PFSK-1 (cell line): ENCODE measurements around the gene RPS19BP1.

ENCODE experiments used
- FOXP2 ChIP-seq: optimal IDR thresholded peaks from 2 replicates; pipeline ENCODE3; 2011; ENCODE audit warnings: borderline replicate concordance, control low read depth, inconsistent platforms; ENCODE audit not compliant: insufficient read depth; ENCODE audit errors: extremely low read length, extremely low read depth
- POLR2AphosphoS5 ChIP-seq: IDR thresholded peaks from 2 replicates; pipeline ENCODE4 v1.6.1; 2012; ENCODE audit warnings: low read depth, mild to moderate bottlenecking, control low read depth, low read length, moderate library complexity
- SIN3A ChIP-seq: IDR thresholded peaks from 2 replicates; pipeline ENCODE4 v1.6.1; 2012; ENCODE audit warnings: mild to moderate bottlenecking, low read length, moderate library complexity, borderline replicate concordance; ENCODE audit not compliant: insufficient read depth
- TAF1 ChIP-seq: IDR thresholded peaks from 2 replicates; pipeline ENCODE4 v1.6.1; 2012; ENCODE audit warnings: low read length, control low read depth, borderline replicate concordance; ENCODE audit not compliant: insufficient read depth
- TF ChIP-seq, protein P1 (sequence below), 2 experiments: IDR thresholded peaks; 2 replicates each; pipeline versions ENCODE4 v1.6.1 to v1.8.0; 2011 to 2012; ENCODE audit warnings: low read depth in 2 of 2, low read length in 2 of 2, control low read depth in 1 of 2, inconsistent platforms in 1 of 2, mild to moderate bottlenecking in 1 of 2, moderate library complexity in 1 of 2; ENCODE audit not compliant: insufficient read depth in 1 of 2

Gene RPS19BP1

DNA sequence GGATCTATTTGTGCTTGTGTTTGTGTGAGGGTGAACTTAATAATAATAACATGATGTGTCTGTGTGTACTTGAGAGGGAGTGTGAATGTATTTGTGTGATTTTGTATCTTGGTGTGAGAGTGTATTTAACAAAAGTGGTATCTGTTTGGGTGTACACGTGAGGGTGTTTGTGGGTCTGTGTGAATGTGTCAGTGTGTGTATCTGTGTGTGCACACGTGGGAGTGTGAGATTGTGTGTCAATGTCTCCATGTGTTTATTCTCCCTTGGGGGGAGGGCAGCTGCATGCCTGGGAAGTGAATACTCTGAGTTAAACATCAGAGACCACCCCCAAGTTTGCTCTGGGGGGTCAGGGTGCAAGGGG lies 15.0 kb upstream of the RPS19BP1 start:
- TF ChIP-seq SIN3A = no peak
- TF ChIP-seq, protein P1, sequence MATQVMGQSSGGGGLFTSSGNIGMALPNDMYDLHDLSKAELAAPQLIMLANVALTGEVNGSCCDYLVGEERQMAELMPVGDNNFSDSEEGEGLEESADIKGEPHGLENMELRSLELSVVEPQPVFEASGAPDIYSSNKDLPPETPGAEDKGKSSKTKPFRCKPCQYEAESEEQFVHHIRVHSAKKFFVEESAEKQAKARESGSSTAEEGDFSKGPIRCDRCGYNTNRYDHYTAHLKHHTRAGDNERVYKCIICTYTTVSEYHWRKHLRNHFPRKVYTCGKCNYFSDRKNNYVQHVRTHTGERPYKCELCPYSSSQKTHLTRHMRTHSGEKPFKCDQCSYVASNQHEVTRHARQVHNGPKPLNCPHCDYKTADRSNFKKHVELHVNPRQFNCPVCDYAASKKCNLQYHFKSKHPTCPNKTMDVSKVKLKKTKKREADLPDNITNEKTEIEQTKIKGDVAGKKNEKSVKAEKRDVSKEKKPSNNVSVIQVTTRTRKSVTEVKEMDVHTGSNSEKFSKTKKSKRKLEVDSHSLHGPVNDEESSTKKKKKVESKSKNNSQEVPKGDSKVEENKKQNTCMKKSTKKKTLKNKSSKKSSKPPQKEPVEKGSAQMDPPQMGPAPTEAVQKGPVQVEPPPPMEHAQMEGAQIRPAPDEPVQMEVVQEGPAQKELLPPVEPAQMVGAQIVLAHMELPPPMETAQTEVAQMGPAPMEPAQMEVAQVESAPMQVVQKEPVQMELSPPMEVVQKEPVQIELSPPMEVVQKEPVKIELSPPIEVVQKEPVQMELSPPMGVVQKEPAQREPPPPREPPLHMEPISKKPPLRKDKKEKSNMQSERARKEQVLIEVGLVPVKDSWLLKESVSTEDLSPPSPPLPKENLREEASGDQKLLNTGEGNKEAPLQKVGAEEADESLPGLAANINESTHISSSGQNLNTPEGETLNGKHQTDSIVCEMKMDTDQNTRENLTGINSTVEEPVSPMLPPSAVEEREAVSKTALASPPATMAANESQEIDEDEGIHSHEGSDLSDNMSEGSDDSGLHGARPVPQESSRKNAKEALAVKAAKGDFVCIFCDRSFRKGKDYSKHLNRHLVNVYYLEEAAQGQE (IDR thresholded peaks at IDR 0.05; ENCODE audit: insufficient read depth in 1 of 2, low read depth in 2 of 2, low read length in 2 of 2) = no peak
- no peak for TF ChIP-seq POLR2AphosphoS5
- no peak for TF ChIP-seq TAF1
- no peak for TF ChIP-seq FOXP2

DNA sequence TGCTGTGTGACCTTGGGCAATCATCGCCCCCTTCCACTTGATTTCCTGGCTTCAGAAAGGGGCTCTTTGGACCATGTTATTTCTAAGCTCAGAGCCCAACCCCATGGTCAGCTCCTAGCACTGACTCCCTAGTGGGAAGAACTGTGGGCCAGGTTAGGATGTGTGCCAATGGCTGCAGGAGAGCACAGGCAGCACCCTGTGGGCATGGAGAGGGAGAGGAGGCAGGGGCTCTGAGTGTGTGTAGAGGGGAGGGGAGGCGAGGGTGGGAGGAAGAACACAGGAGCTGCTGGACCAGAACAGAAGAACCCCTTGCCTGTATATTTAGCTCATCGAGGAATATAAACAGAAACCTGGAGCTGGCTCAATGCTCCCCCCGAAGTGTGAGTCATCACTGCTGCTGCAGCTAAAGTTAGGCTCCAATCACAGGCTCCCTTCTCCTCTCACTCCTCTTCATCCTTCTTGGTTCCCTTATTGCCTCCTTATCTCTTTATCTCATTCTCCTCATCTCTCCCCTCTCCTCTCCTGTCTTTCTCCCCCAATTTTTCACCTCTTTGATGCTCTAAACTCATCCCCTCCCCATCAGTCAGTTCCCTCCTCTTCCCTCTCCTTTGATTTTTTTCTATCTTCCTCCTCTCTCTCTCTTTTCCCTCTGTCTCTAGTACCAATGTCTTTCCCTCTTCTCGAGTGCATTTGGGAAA lies 14.5 kb upstream of the RPS19BP1 start:
- TF ChIP-seq SIN3A = no peak
- TF ChIP-seq FOXP2 = no peak
- TF ChIP-seq, protein P1 (IDR thresholded peaks at IDR 0.05; ENCODE audit: insufficient read depth in 1 of 2, low read depth in 2 of 2, low read length in 2 of 2) = peak in 1 of 2 experiments; percentile 65; a peak in 2 of 4 replicates

DNA sequence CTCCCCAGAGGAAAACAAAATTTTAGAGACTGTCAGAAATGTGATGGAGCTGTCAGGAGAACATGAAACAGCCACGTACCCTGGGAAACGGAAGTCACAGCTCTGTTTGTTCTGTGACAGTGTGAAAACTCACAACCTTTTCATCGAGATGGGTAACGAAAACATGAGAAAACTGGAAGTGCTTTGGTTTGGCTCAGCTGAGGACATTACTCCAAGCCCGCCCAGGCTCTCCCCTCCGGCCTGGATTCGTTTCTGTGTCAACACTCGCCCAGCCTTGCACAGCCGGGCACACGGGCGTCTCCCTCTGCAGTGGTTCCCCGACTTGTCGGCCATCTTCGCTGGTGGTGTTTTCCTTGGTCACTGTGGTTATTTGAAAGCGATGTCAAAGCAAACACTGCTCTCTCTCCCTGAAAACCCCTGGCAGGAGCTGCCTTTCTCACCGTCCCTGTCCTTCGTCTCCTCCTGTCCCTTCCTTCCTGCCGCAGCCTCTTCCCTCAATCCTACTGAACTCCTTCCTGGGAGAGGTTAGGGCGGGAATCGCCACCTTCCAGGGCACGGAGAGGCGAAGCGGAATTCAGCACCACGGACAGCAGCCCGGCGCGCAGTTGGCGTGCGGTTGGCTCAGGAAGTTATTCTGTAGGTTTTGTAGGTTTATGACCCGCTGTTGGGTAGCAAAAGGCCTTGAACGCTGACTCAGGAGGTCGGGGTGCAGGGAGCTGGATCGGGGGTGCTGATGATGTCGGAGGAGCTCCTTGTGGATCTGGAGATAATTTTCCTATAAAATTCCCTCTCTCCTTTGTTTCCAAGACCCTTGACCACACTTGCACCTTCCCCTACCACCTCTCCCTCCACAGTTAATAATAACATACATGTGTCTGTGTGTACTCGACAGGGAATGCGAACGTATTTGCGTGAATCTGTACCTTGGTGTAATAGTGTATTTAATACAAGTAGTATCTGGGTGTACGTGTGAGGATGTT lies 13.1 kb upstream of the RPS19BP1 start:
- TF ChIP-seq FOXP2 = no peak
- no peak for TF ChIP-seq TAF1
- TF ChIP-seq, protein P1 (IDR thresholded peaks at IDR 0.05; ENCODE audit: insufficient read depth in 1 of 2, low read depth in 2 of 2, low read length in 2 of 2) = peak; percentile 98 to 100
- TF ChIP-seq POLR2AphosphoS5 = no peak
- peak; percentile 76; the same call in 1 of the 2 replicates for TF ChIP-seq SIN3A

DNA sequence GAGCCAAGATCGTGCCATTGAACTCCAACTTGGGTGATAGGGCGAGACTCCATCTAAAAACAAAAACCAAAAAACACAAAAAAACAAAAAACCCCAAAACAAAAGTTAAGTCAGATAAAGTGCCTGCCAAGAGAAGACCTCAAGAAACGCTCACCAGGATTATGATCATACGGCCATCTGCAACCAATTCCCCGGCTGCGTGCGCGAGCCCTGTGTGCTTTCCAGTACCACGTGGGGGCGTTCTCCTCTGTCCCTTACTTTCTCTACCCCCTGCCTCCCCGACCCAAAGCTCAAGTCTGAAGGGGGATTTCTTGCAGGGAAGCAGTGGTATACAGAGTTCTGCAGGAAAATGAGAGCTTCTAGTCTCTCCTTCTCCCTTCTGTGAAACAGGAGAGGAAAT lies 10.5 kb upstream of the RPS19BP1 start:
- TF ChIP-seq, protein P1 (IDR thresholded peaks at IDR 0.05; ENCODE audit: insufficient read depth in 1 of 2, low read depth in 2 of 2, low read length in 2 of 2) = peak; percentile 16 to 54; a peak in 1 of 4 replicates
- no peak for TF ChIP-seq POLR2AphosphoS5
- TF ChIP-seq SIN3A = no peak
- no peak for TF ChIP-seq TAF1
